ENCODE data around the gene JARID2. TPM values are rescaled to one million over a fixed set of nuclear protein-coding genes. Genes with fewer than 3 reads are reported as not detected.
A peak's percentile ranks its signal among the peaks of the same experiment; 100 is the strongest.

The JARID2 gene
- total RNA-seq, 2 experiments from 2014 or later, result 19.0 to 19.5 TPM

GRCh38 chr6:15297895-15298590 lies 52.2 kb downstream of the JARID2 start:
- DNase-seq (ENCODE audit: low spot score), result no peak
- Histone ChIP-seq H2AFZ (ENCODE audit: low read length) (no peak overlapping the region), H3K4me3 (ENCODE audit: low read depth, low read length, poor library complexity, severe bottlenecking) (no peak overlapping the region), H3K79me2 (ENCODE audit: insufficient read depth, low read depth, low read length) (peaks cover 55% of the 10 kb centered on the region; the same call in 1 of the 2 replicates), H3K9me2 (ENCODE audit: insufficient read depth, low read length) (no peaks in the 10 kb centered on the region), H3K36me3 (ENCODE audit: insufficient read depth, low read length) (no peaks in the 10 kb centered on the region), H3K4me2 (ENCODE audit: low read length) (no peak overlapping the region), H3K9me3 (ENCODE audit: low read length) (no peaks in the 10 kb centered on the region), H3K4me1 (ENCODE audit: insufficient read depth, low read length, poor library complexity, severe bottlenecking) (peaks cover 59% of the 10 kb centered on the region), H4K20me1 (ENCODE audit: insufficient read depth, low read length) (no peaks in the 10 kb centered on the region), H3K27ac (ENCODE audit: low read depth, low read length, poor library complexity, severe bottlenecking) (peak overlapping the region; percentile 90)
- CTCF ChIA-PET (ENCODE audit: unreplicated experiment), result no interaction called here
- POLR2A ChIA-PET, result interaction anchor here (0.6 to 1.0 kb wide), 6 partner anchors 10 to 69 kb away, joined by 3 to 4 read pairs (median 4); no protein-coding TSS in a partner anchor
- BruUV-seq (replicated peaks), result no TSS peak
- intact Hi-C loops (cut with micrococcal nuclease; ENCODE audit: unreplicated experiment), result no loop called here
- TF ChIP-seq CTCF (conservative IDR thresholded peaks at IDR 0.05; ENCODE audit: low read length) (no peak), EZH2phosphoT487 (IDR thresholded peaks at IDR 0.05; ENCODE audit: borderline replicate concordance, low read depth, low read length) (no peak)

- POLR2A ChIA-PET, result interaction anchor here (0.7 to 1.4 kb wide), 3 partner anchors 14 to 89 kb away, joined by 3 read pairs; no protein-coding TSS in a partner anchor
- Histone ChIP-seq H3K4me3 (ENCODE audit: low read depth, low read length, poor library complexity, severe bottlenecking) (peak overlapping the region; percentile 44), H3K4me1 (ENCODE audit: insufficient read depth, low read length, poor library complexity, severe bottlenecking) (peaks cover 61% of the 10 kb centered on the region), H3K9me2 (ENCODE audit: insufficient read depth, low read length) (no peaks in the 10 kb centered on the region), H3K27ac (ENCODE audit: low read depth, low read length, poor library complexity, severe bottlenecking) (peak overlapping the region; percentile 90), H3K9me3 (ENCODE audit: low read length) (no peaks in the 10 kb centered on the region), H2AFZ (ENCODE audit: low read length) (peak overlapping the region; percentile 53; the same call in 1 of the 2 replicates), H3K79me2 (ENCODE audit: insufficient read depth, low read depth, low read length) (peaks cover 55% of the 10 kb centered on the region; the same call in 1 of the 2 replicates), H3K4me2 (ENCODE audit: low read length) (peak overlapping the region; percentile 59), H4K20me1 (ENCODE audit: insufficient read depth, low read length) (no peaks in the 10 kb centered on the region), H3K36me3 (ENCODE audit: insufficient read depth, low read length) (no peaks in the 10 kb centered on the region)
- no peak for TF ChIP-seq EZH2phosphoT487 (IDR thresholded peaks at IDR 0.05; ENCODE audit: borderline replicate concordance, low read depth, low read length)
- no peak for TF ChIP-seq CTCF (conservative IDR thresholded peaks at IDR 0.05; ENCODE audit: low read length)
- BruUV-seq (replicated peaks), result no TSS peak
- intact Hi-C loops (cut with micrococcal nuclease; ENCODE audit: unreplicated experiment), result loop anchor here (1.0 kb wide), 1 partner anchor 45 kb away; no protein-coding TSS in a partner anchor
- peak; percentile 93 for DNase-seq (ENCODE audit: low spot score)
- CTCF ChIA-PET (ENCODE audit: unreplicated experiment), result no interaction called here
Observed at GRCh38 chr6:15299430-15300131, 53.7 kb downstream of the JARID2 start.
